DMS 273 (cell line): ENCODE data around the gene DIS3L2.
A peak's percentile ranks its signal among the peaks of the same experiment; 100 is the strongest.
"Not testable (repeated sequence)": the region's sequence is repeated elsewhere in the genome, so short reads cannot be mapped to it uniquely, and the experiment has no call there.

Experiments used
- DNase-seq: peaks from one replicate; lab custom pipeline; 2025; ENCODE audit not compliant: unreplicated experiment; lab: John Stamatoyannopoulos, UW

Gene DIS3L2

DNA sequence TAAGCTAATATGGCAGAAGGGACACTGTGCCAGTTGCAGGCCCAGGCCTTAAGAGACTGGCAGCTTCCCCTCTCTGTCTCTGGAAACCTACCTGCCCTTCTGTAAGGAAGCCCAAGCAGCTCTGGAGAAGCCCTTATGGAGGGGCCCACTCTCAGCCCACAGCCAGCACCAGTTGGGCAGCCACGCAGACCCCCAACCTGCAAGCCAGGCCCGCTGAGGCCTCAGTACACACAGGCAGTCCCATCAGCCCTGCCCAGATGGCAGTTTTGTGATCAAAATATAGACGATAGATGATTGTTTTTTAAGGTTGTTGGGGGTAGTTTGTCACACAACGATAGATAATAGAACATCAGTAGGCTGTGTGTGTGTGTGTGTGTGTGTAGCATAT lies 380.2 kb downstream of the DIS3L2 start:
- no peak for DNase-seq

DNA sequence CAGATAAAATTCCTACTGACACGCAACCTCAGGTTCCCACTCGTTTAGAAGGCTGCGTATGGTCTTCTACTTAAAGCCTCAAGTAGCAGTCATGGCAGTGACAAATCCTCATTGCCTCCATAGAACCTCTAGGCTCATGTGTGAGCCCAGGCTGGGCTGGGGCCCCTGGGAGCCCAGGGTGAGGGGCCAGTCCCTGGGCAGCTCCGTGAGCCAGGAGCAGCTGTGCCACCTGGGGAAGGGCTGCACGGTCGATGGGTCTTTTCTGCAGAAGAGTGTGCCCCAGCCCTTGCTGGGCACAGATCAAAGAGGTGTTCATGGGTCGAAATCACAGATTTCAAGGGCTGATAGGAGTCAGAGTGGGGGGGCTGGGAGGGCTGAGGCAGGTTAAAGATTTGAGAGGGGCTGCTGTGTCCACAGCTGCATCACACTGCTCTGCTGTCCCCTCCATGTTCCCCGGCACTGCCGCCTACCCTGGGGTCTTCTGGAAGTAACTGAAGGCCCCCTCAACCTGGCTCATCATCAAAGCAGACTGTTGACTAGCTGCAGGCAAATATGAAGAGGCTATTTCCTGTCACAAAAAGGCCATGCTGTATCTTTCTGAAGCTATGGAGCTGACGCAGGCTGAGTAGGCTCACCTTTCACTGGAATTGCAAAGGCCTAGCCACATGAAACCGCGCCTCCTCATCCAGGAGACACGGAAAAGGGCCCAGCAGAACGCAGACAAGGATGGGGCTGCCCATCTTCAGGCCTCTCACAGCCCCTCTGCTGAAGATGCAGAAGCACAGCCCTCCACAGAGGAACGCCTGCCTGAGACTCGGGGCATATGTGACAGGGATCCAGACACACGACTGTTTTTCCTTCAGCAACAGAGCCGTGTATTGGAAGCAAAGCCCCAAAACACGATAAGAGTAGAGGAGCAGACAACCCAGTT lies 381.4 kb downstream of the DIS3L2 start:
- DNase-seq: no peak

DNA sequence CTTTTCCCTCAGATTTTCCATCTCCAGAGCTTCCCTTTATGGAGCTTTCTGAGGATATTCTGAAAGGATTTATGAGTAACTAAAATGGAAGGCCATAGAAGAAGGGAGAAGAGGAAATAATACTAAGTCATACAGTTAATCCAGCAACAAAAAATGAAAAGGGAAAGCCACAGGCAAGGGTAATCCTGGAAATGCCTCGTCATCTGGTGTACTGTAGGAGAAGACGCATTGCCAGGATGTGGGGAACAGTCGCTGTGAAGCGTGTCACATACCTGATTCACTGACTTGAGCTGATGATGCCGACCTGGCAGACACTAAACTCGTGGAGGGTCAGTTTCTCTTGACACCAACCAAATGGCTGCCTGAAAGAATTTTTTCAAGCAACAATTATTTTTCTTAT lies 382.3 kb downstream of the DIS3L2 start:
- DNase-seq: no peak

GRCh38 chr2:232345251-232345650 lies 383.7 kb downstream of the DIS3L2 start:
- no peak for DNase-seq

DNA sequence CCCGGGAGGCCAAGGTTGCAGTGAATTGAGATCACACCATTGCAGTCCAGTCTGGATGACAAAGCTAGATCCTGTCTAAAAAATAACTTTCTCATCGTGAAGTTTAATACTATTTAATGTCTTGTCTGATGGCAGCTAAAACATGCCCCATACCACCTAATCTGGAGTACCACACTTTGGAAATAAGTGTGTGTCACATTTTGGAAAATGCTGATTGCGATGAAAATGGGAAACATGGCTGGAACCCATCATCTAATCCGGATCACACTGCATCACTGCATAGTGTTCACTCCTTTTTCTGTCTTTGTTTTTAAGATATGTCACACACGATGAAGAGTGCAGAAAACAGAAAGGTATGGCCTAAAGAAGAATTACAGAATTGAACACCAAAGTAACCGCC lies 385.9 kb downstream of the DIS3L2 start:
- DNase-seq: no peak

GRCh38 chr2:232348936-232349335 lies 387.4 kb downstream of the DIS3L2 start:
- no peak for DNase-seq

DNA sequence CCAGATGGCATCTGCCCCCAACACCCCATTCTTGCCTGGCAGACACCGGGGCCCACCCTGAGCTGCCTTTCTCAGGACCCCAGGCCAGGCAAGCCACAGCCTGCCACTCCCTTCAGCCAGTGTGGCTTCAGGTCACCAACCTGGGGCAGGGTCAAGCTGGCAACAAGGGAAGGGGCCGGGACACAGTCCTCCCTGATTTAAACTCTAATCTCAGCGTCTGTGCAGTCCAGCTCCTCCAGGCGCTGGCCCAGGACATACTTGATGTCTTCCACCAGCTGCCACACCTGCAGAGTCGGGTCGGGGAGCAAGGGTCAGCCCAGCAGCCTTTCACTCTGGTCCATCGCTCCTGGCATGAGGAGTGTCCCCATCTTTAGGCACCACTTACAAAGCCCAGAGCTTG lies 388.0 kb downstream of the DIS3L2 start:
- DNase-seq: no peak

DNA sequence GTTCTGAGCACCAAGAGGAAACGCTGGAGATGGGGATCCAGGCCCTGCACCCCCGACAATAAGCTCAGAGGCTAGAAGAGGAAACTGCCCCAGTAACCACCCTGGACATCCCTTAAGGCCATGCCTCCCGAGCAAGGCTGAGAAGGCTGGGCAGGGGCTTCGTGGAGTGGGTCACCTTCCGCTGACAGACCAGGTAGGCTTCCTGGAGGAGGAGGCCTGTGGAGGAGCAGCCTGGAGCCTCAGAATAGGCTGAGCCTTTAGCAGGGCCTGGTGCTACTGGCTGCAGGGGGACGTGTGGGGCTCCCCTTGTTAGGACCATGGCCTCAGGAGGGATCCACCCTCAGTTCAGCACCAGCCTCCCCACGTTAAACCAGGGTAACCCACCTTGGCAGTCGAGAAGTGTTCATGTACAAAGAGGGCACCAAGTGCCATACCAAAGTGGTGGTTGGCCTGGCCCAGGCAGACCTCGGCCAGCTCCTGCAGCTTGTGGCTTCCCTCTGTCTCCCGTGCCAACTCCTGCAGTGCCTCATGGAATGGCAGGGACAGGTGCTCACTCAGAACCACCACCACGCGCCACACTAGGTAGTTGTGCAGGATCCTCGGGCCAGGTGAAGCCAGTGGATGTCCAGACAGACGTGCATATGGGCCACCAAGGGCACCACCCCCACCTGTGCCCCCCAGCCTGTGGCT lies 388.6 kb downstream of the DIS3L2 start:
- DNase-seq: no peak

GRCh38 chr2:232350804-232351685 lies 389.5 kb downstream of the DIS3L2 start:
- peak; percentile 52 for DNase-seq

DNA sequence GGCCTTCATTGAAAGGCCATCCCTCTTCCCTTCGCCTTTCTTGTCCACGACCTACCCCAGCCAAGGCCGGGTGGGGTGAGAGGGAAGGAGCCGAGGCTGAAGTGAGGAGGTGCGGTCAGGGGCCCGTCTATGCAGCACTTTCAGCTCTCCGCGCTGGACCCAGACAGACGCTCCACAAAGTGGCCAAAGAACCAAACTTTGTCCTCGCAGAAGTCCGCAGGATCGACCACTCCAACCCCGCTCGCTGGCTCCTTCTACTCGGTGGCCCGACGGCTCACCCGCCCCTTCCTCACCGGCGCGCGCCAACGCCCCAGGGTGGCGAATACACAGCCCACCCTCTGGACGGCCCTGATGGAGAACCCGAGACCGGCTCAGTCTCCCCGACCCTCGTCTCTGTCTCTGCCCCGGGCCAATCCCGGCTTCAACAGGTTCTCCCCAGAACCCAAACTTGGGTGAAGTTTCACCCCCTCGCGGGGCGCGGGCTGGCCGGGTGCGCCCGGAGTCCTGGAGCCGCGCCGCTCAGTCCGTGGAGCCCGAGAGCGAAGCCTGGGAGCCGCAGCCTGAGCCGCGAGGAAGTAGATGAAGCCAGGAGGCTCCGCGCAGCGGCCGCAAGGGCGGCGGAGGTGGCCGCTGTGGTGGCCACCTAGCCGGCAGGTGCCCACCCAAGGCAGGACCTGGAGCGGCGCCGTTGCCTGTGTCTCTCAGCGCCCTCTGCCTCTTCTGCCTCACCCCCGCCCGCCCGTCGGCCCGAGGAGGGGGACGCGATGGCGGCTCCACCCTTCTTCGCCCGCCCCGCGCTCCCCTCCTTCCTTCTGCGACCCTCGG lies 390.4 kb downstream of the DIS3L2 start:
- DNase-seq: peak; percentile 40

DNA sequence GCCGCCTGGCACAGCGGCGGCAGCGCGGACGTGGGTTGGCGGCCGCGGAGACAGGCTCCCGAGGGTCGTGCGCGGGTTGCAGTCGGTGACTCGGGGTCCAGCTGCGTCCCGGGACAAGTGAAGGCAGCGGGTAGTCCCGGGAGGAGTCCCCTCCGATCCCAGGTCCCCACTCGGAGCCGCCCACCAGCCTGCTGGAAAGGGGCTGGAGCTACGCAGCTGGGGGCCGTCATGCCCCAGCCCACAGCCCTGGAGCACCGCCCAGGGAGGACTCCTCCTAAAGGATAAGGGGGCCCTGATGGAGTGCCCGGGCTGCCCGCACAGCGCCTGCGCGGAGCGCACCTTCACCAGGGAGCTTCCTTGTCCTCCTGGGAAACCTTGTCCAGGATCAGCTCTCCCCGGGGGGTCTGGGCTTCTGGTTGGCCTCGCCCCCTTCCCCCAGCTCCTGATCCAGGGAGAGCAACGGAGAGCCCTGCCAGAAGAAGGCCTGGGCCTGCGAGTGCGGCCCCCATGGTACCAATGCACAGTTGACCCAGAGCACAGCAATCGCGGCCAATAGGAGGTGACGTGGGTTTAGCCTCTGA lies 391.1 kb downstream of the DIS3L2 start:
- DNase-seq: no peak

DNA sequence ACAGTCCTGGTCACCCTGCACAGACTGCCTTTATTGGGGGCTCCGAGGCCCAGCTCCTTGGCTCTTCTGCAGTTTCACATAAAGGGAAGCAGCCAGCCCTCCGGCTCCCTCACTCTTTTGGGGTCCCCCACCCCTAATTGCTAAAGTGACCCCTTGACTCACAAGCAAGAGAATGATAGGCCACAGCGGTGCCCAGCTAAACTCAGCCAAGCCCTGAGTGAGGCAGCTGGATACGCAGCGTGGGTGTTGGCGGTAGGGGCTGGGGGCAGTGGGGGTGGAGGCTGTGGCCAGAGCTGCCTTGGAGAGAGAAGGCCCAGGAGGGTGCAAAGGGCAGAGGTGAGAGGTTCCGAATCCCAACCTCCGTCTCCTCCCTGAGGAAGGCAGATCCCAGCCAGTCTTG lies 391.6 kb downstream of the DIS3L2 start:
- DNase-seq: no peak

DNA sequence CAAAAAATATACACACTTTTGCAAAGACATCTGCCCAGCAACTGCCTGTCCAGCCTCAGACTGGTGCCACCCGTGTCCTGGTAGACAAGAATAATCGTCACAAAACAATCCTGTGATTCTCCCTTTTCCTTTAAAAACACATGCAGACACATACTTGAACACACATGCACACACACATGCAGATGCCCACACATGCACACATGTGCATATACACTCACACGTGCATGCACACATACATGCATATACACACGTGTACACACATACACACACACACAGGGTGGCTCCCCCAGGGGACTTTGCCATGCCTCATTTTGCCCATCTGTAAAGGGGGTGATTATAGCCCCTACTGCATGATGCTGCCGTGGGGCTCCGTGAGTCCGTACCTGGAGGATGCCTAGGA lies 392.1 kb downstream of the DIS3L2 start:
- DNase-seq: no peak

GRCh38 chr2:232354069-232354468 lies 392.6 kb downstream of the DIS3L2 start:
- DNase-seq: no peak

GRCh38 chr2:232361646-232362045 lies 400.1 kb downstream of the DIS3L2 start:
- peak; percentile 16 for DNase-seq

DNA sequence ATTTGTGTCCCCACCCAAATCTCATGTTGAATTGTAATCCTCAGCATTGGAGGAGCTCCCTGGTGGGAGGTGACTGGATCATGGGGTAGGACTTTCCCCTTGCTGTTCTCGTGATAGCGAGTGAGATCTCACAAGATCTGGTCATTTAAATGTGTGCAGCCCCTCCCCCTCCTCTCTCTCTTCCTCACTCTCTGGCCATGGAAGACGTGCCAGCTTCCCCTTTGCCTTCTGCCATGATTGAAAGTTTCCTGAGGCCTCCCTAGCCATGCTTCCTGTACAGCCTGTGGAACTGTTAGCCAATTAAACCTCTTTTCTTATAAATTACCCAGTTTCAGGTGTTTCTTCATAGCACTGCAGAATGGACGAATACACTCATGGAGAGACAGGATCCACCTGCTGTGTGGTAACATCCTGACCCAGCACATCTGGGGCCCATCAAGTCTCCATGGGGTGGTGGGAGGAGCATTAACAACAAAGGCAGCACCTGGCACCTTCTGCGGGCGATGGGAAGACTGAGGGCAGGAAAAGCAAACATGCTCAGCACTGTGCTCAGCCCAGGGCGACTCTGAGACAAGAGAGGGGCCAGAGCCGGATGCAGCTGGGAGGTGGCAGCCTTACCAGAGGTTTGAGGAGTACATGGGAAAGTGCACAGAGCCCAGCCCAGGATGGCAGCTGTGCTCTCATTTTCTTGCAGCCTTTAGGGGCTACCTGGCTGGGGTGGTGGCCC lies 400.8 kb downstream of the DIS3L2 start:
- no peak for DNase-seq

DNA sequence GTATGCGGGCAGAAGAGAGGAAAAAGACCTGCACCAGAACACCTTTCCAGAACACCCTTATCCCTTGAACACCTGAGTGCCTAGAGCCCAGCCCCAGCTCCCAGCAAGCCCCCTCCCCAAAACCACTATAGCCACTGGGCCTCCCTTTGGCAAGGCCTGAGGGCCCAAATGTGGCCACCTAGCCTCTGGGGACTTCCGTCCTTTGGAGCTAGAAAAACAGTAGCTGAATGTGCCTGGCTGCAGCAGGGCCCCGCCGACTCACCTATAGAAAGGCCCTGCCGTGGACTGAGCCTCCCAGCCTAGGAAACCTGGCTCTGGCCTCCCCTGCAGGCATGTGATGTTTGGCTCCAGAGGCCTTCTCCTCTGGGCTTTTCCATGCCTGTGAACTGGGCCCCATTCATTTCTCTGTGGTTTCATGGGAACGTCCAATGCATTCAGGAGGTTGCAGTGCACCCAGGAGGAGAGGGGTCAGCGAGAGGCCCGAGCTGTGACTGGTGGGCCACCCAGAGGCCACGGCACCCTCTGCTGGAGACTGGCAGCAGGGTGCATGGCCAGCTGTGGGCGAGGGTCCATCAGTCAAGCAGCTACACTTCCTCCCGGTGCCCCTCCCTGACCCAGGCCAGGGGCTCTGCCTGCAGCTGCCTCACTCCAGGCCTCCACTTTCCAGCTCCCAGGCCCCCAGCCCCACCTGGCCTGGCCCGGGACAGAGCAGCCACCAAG lies 401.7 kb downstream of the DIS3L2 start:
- DNase-seq: not testable (repeated sequence)

DNA sequence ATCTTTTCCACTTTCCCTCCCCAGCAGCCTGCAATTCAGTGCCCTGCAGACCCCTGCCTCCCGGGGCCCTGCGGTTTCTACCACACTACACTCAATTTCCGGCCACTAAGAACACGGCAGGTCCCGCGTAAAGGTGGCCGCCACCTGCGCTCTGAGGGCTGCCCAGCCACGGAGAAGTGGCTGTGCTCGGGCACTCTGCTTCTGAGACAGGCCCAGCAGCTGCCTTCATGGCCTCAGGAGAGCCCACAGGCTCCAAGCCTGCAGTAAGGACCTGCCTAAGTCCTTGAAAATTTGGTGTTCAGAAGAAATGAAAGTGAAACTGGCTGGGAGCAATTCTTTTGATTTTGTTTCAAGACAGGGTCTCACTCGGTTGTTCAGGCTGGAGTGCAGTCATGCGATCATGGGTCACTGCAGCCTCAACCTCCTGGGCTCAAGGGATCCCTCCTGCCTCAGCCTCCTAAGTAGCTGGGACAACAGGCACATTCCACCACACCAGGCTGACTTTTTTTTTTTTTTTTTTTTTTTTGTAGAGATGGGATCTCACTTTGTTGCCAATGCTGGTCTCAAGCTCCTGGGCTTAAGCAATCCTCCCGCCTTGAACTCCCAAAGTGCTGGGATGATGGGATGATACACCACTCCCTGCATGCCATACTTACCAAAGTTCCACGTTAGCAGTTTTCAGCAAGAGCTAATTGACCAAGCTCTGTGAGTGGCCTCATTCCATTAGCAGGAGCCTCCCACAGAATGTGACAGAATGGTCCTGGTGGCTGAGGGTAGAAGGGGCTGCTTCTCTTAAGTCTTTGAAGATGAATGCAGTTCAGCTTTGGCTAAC lies 402.5 kb downstream of the DIS3L2 start:
- DNase-seq: no peak
